Left lung (tissue), 10 donors: Measurements from ENCODE around the gene ATP8B2. TPM values are rescaled to one million over a fixed set of nuclear protein-coding genes. Genes with fewer than 3 reads are reported as not detected.
"Not testable (repeated sequence)": the region's sequence is repeated elsewhere in the genome, so short reads cannot be mapped to it uniquely, and the experiment has no call there.

ENCODE experiments used
- ATAC-seq: fragments of 200-7000 bp; cut with Tn5 transposase; one replicate; pipeline ENCODE4 v1.9.1; 2020; ENCODE audit warnings: moderate library complexity
- DNase-seq, 4 donors: peaks; one replicate each; pipeline ENCODE4 v3.0.0-alpha.2; 2013 to 2020
- H3K27ac ChIP-seq, 2 donors: fragments of 200-600 bp; sonication (generic) in 1 of 2; one replicate each; pipeline versions ENCODE4 v1.5.0 to v1.8.0; 2020 to 2021
- H3K27me3 ChIP-seq, 2 donors: fragments of 200-600 bp; sonication (generic) in 1 of 2; one replicate each; pipeline versions ENCODE4 v1.5.0 to v1.8.0; 2020 to 2021
- H3K36me3 ChIP-seq, 2 donors: fragments of 200-600 bp; sonication (generic) in 1 of 2; one replicate each; pipeline versions ENCODE4 v1.5.0 to v1.8.0; 2020 to 2021
- H3K4me1 ChIP-seq, 2 donors: fragments of 200-600 bp; one replicate each; pipeline ENCODE4 v1.8.0; 2021
- H3K4me3 ChIP-seq, 2 donors: fragments of 200-600 bp; sonication (generic) in 1 of 2; one replicate each; pipeline versions ENCODE4 v1.5.0 to v1.8.0; 2020 to 2021; ENCODE audit warnings: mild to moderate bottlenecking in 1 of 2
- H3K9me3 ChIP-seq, 2 donors: fragments of 200-600 bp; sonication (generic) in 1 of 2; one replicate each; pipeline versions ENCODE4 v1.5.0 to v1.8.0; 2020 to 2021
- intact Hi-C, 2 donors: fragments of 100-400 bp; cut with DNase I; formaldehyde crosslinking; loops; one replicate each; pipeline versions ENCODE4 v1.11.2 to v1.14.2; 2022
- polyA plus RNA-seq, 6 donors: library from polyadenylated mRNA; unstranded; fragments of 120-200 nt; gene quantifications; one replicate each; pipeline ENCODE4 v1.2.1, GENCODE V29; 2013; ENCODE audit not compliant: insufficient read length in 6 of 6
- total RNA-seq, 2 donors: library from RNA; stranded (reverse); fragmentation: NEBNext Ultra II Directional; extraction: Animal tissue kit (Norgen Biotek cat#: 25700); gene quantifications; one replicate each; pipeline ENCODE4 v1.2.1, GENCODE V29; 2021
- TF ChIP-seq, protein P1 (sequence below), 2 donors: fragments of 200-600 bp; sonication (generic) in 1 of 2; IDR thresholded peaks; one replicate each; pipeline versions ENCODE4 v1.5.0 to v1.8.0; 2021; ENCODE audit warnings: antibody characterized with exemption in 2 of 2
- donor health status: DM: no; HTN: yes; CAD: no.
- donor health status: DM: no; HTN: no; CAD: no.

ATP8B2 gene
- total and polyA plus RNA-seq, 8 donors = 32.9 to 41.9 (median 36.6) TPM

DNA sequence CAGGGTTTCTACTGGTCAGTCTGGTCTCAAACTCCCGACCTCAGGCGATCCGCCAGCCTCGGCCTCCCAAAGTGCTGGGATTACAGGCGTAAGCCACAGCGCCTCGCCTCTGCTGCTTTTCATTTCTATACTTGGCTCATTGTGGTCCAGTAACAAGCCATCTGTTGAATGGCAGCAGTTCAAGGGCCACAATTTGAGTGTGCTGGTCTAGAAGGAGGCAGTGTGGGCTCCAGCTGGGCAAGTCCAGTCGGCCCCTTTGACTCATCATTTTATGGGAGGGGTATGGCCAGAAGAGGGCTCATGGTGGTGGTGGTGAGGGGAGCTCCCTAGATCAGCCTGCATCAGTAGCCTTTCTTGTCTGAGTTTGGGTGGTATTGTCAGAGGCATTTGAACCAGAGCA is 33.2 kb downstream of the ATP8B2 start:
- Histone ChIP-seq H3K4me3 (no peak overlapping the region), H3K9me3 (no peaks in the 10 kb centered on the region), H3K27me3 (no peaks in the 10 kb centered on the region), H3K36me3 (no peaks in the 10 kb centered on the region), H3K27ac (no peak overlapping the region), H3K4me1 (peaks cover 0 to 4% of the 10 kb centered on the region in 2 donors)
- no peak for ATAC-seq
- intact Hi-C loops = no loop called here
- DNase-seq = no peak
- TF ChIP-seq, protein P1, sequence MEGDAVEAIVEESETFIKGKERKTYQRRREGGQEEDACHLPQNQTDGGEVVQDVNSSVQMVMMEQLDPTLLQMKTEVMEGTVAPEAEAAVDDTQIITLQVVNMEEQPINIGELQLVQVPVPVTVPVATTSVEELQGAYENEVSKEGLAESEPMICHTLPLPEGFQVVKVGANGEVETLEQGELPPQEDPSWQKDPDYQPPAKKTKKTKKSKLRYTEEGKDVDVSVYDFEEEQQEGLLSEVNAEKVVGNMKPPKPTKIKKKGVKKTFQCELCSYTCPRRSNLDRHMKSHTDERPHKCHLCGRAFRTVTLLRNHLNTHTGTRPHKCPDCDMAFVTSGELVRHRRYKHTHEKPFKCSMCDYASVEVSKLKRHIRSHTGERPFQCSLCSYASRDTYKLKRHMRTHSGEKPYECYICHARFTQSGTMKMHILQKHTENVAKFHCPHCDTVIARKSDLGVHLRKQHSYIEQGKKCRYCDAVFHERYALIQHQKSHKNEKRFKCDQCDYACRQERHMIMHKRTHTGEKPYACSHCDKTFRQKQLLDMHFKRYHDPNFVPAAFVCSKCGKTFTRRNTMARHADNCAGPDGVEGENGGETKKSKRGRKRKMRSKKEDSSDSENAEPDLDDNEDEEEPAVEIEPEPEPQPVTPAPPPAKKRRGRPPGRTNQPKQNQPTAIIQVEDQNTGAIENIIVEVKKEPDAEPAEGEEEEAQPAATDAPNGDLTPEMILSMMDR (IDR thresholded peaks at IDR 0.05) = no peak

- ATAC-seq (no peak), DNase-seq (no peak)
- intact Hi-C loops = no loop called here
- Histone ChIP-seq H3K27ac (no peak overlapping the region), H3K27me3 (no peaks in the 10 kb centered on the region), H3K36me3 (no peaks in the 10 kb centered on the region), H3K4me3 (no peak overlapping the region), H3K9me3 (no peaks in the 10 kb centered on the region), H3K4me1 (no peaks in the 10 kb centered on the region)
- TF ChIP-seq, protein P1 (IDR thresholded peaks at IDR 0.05) = no peak
Observed at GRCh38 chr1:154360288-154360687, 35.0 kb downstream of the ATP8B2 start.

DNA sequence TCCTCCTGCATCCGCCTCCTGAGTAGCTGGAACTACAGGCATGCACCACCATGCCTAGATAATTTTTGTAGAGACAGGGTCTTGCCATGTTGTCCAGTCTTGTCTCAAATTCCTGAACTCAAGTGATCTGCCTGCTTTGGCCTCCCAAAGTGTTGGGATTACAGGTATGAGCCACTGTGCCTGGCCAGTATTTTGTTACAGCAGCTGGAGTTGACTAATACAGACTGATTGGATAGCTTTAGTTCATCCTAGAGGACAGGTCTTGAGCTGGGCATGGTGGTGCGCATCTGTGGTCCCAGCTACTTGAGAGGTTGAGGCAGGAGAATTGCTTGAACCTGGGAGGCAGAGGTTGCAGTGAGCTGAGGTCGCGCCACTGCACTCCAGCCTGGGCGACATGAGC is 35.6 kb downstream of the ATP8B2 start:
- H3K36me3 ChIP-seq, H3K4me3 ChIP-seq, DNase-seq, H3K27me3 ChIP-seq, intact Hi-C loops, ATAC-seq, H3K27ac ChIP-seq, H3K4me1 ChIP-seq, H3K9me3 ChIP-seq: not testable (repeated sequence)

- Histone ChIP-seq H3K36me3 (no peaks in the 10 kb centered on the region), H3K27ac (no peak overlapping the region), H3K9me3 (no peaks in the 10 kb centered on the region), H3K4me1 (no peaks in the 10 kb centered on the region), H3K4me3 (no peak overlapping the region), H3K27me3 (no peaks in the 10 kb centered on the region)
- no peak for DNase-seq
- TF ChIP-seq, protein P1 (IDR thresholded peaks at IDR 0.05) = no peak
- no peak for ATAC-seq
- intact Hi-C loops = no loop called here
Observed at GRCh38 chr1:154361357-154361756, 36.0 kb downstream of the ATP8B2 start.

GRCh38 chr1:154371436-154371835 is 46.1 kb downstream of the ATP8B2 start:
- DNase-seq (no peak), ATAC-seq (no peak)
- H3K4me3 ChIP-seq = no peak overlapping the region
- no peaks in the 10 kb centered on the region for H3K9me3 ChIP-seq
- no peaks in the 10 kb centered on the region for H3K4me1 ChIP-seq
- intact Hi-C loops = no loop called here
- no peaks in the 10 kb centered on the region for H3K27me3 ChIP-seq
- no peak overlapping the region for H3K27ac ChIP-seq
- TF ChIP-seq, protein P1 (IDR thresholded peaks at IDR 0.05) = no peak
- H3K36me3 ChIP-seq = no peaks in the 10 kb centered on the region

DNA sequence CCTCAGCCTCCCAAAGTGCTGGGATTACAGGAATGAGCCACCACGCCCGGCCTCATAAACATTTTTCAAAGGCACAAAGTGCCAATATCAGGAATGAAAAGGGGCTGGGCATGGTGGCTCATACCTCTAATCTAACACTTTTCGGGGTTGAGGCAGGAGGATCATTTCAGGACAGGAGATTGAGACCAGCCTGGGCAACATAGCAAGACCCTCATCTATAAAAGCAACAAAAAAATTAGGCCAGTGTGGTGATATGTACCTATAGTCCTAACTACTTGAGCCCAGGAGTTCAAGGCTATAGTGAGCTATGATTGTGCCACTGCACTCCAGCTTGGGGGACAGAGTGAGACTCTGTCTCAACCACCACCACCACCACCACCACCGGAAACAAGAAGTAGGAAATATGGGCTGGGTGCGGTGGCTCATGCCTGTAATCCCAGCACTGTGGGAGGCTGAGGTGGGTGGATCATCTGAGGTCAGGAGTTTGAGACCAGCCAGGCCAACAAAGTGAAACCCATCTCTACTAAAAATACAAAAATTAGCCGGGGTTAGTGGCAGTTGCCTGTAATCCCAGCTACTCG is 48.5 kb downstream of the ATP8B2 start:
- H3K4me3 ChIP-seq, H3K27me3 ChIP-seq, H3K9me3 ChIP-seq, H3K4me1 ChIP-seq, DNase-seq, H3K36me3 ChIP-seq, intact Hi-C loops, H3K27ac ChIP-seq, ATAC-seq: not testable (repeated sequence)
